ENCODE data around the gene RPS19.

RPS19 gene

DNA sequence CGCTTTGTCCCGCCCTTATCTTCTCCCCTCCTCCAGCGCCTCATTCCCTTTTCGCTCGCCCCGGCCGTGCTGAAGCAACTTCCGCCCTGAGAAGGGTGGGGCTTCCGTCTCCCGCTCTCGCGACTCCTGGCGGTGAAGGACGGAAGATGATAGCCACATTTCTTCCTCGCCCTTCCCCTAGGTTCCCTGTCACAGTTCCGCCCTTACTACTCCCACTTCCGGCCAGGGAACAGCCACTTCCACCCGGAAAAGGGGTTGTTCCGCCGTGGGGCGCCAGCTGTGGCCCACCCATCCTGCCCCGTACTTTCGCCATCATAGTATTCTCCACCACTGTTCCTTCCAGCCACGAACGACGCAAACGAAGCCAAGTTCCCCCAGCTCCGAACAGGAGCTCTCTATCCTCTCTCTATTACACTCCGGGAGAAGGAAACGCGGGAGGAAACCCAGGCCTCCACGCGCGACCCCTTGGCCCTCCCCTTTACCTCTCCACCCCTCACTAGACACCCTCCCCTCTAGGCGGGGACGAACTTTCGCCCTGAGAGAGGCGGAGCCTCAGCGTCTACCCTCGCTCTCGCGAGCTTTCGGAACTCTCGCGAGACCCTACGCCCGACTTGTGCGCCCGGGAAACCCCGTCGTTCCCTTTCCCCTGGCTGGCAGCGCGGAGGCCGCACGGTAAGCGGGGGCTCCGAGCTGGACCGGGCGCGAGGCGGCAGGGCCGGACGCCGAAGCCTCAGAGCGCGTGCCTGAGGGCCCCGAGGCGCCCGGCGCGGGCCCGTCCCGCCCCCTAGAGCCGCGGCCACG lies at the start of gene RPS19:
Gene RPS19 (plus strand): TSS at position 638 of the 801 bp plus-strand sequence. CDS start 520 bp downstream, outside the sequence.
- peak; percentile 90 for FAIRE-seq

DNA sequence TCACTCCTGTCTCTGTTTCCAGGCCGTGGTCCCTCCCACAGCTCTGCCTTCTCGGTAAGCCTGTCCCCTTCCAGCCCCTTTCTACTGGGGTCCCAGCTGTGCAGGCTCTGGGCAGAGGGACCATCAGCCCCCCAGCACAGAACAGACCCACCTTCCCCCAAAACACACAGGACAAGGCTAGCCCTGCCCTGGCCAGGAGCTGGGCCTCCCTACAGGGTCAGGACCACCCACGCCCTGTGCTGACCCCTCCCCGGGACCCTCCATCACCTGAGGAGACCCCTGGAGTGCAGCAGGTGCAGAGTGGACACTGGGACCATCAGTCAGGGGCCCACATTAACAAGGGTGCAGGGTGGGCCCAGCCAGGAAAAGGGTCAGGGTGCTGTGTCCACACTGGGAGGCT lies 49.8 kb upstream of the RPS19 start:
- no peak for FAIRE-seq

DNA sequence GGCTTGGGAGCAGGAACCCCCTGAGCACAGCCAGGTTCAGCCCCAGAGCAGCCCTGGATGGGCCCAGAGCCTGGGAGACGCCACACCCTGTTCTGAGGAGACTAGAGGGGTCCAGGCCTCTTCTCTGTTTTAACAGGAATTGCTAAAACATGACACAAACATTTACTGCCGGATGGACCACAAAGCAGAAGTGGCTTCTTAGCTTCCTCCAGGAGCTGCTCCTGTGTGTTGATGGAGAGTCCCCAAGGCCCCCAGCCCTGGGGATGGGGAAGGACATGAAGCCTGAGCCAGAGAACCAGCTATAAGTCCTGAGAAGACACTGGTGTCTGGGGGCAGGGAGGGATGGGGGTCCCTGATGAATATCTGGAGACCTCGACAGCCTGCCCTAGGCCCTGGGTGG lies 49.0 kb upstream of the RPS19 start:
- FAIRE-seq = no peak

DNA sequence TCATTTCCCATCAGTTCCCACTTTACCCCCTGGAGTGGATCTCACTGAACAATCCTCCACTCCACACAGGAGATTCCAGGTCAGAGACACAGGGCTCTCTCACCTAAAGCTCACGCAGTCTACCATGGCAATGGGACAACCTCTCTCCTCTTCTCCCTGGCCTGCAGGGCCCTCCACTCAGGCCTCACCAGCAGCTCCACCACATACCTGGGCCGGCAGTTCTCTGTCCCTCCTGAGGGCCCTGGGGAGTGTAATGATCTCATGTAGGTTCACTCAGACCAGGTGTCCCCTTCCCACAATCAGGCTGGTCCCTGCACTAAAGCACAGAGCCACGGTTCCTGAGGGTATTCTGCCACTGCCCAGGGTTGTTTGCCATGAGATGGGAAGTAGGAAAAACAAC lies 48.1 kb upstream of the RPS19 start:
- FAIRE-seq = no peak

DNA sequence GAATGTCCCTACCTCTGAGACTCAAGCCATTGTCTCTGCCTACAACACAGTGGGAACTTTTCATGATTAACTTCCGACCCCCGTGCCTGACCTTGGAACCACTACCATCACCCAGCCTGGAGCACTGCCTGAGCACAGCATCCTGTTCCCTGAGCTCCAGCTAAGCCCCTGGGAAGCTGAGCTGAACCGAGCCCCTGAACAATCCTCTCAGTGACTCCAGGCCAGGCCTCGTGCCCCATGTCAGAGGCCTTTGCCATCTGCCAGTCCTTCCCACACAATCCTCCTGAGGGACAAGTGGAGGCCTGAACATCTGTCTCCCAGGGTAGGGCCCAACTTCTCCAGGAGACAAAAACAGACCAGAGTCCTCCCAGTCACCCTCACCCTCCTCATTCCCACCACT lies 46.1 kb upstream of the RPS19 start:
- FAIRE-seq = no peak

DNA sequence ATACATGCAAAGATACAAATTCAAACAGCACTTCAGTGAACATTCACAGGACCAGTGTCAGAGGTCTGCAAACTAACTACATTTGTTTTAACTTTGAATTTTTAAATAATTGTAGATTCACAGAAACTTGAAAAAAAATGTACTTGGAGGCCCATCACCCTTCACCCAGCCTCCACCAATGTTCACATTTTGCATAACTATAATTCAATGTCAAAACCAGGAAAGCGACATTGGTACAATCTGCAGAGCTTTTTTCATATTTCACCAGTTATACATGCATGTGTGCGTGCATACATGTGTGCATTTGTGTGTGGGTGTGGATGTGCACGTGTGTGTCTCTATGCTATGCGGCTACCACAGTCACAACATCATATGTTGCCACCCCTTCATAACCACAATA lies 44.8 kb upstream of the RPS19 start:
- FAIRE-seq = no peak

DNA sequence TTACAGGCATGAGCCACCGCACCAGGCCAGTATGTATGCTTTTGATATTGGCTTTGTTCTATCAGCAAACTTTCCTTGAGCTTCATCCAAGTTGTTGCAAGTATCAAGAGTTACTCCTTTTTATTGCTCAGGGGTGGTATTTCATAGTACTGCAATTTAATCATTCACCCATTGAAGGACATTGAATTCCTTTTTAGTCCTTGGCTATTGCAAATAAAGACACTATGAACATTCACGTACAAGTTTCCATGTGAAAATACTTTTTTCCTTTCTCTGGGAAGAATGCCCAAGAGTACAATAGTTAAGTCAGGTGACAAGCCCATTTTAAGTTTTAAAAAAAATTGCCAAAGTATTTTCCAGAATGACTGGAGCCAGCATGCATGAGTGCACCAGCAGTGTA lies 43.3 kb upstream of the RPS19 start:
- no peak for FAIRE-seq

DNA sequence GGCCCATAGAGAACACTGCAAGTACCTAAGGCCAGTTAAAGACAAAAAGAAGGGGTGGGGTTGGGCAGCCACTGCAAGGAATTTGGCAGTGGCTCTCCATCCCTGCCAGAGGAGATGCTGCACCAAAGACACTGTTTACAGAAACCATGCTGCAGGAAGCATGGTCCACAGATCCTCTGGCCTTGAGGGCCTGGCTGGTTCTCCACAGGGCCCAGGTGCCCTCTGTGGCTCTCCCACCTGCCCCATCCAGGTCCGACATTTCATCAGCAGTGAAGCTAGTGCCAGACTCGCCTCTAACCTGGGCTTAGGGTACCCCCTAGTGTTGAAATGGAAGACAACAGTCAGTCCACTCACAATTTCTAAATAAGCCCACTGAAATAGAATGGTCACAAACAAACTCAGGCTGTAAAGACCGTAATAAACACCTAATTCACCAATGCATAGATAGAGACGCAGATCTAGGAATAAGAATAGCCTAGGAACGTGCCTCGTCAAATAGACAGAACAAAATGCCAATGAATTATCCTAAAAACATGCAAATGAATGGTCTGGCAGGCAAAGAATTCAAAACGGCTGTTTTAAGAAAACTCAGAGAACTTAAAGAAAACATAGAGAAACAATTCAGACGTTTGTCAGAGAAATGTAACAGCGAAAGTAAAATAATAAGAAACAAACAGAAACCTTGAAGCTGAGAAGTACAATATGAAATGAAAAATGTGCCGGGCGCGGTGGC lies 38.9 kb upstream of the RPS19 start:
- no peak for FAIRE-seq

DNA sequence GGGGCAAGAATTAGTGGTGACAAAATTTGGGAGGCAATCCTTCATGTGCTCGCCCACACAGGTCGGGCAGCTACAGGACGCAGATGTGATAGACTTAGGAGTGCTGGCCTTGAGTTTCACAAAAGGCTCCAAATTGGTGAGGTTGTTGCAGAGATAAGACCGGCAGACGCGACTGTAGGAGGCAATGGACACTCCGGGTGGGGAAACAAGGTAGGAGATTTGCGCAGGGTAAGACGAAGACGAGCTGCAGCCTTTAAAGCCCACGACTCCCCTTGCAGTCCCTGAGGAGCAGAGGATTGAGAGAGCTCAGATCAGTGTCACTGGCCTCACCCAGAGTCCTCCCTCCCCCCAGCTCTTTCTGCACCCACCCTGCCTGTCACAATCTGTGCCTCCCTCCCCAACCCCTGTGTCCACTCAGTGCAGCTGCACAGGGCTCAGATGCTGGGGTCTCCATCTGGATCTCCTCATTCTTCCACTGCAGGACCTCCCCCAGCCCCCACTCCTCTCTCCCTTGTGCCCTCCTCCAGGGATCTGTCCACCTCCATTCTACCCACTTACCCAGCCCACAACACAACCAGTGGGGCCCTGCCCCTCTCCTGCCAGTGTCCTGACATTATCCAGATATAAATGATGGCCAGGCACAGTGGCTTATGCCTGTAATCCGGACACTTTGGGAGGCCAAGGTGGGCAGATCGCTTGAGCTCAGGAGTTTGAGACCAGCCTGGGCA lies 21.9 kb upstream of the RPS19 start:
- FAIRE-seq = no peak

DNA sequence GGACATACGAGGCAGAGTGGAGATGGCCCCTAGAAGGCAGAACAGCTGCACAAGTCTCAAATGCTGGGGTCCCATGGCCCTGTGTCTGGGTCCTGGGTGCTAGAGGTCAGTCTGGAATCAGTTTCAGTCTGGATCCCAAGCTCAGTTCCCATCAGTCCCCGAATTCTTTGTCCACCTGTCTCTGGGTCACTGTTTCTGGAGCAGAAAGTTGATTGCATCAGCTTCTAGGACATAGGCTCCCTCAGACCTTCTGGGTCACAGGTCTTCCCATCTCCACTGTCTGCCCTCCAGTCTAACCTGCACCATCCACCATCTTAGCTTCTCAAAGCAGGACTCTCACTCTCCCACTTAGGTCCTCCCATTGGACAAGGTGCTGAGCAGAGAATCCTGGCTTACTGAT lies 20.8 kb upstream of the RPS19 start:
- FAIRE-seq = no peak

DNA sequence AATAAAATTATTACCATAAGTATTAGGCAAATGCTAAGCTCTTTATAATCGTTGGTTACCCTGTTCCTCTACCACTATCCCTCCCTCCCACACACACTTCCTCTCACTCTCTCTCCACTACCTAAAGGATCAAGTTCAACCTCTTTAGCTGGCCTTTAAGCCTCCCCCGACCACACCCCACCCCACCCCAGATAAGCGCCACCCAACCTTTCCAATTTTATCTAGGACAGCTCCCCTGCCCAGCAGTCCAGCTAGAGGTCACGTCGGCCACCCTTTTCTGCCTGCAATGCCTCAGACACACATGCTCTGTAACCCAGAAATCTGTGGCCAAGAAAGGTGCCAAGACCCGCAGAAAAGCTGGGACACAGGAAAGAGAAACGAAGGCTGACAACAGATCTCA lies 16.7 kb upstream of the RPS19 start:
- FAIRE-seq = no peak

DNA sequence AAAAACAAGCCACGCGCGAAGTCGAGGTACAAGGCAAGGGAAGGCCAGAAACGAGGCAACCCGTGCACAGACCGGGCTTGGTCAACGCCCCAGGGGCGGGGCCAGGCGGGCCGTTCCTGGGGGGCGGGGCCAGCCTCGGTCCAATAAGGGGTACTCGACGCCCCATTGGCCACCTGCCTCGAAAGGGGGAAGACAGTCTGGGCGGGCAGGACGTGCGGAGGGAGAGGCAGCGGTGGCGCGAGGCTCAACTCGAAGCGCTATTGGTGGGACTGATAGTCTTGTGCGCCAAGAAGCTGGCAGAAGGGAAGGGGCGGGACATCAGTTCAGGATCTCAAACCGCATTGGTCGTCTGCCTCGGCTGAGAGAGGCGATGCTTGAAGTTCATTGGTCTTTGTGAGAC lies 15.5 kb upstream of the RPS19 start, which contains the start of gene LYPD4:
Gene LYPD4 (minus strand): TSS at position 83 of the 400 bp plus-strand sequence. CDS start 5,398 bp downstream, outside the sequence.
- no peak for FAIRE-seq

DNA sequence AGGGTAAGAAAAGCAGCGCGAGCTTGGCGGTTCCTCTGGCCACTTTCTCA lies 15.2 kb upstream of the RPS19 start, which contains the start of gene DMRTC2:
Gene DMRTC2 (plus strand): TSS at position 42 of the 50 bp plus-strand sequence. CDS start 2,387 bp downstream, outside the sequence.
- FAIRE-seq = no peak

DNA sequence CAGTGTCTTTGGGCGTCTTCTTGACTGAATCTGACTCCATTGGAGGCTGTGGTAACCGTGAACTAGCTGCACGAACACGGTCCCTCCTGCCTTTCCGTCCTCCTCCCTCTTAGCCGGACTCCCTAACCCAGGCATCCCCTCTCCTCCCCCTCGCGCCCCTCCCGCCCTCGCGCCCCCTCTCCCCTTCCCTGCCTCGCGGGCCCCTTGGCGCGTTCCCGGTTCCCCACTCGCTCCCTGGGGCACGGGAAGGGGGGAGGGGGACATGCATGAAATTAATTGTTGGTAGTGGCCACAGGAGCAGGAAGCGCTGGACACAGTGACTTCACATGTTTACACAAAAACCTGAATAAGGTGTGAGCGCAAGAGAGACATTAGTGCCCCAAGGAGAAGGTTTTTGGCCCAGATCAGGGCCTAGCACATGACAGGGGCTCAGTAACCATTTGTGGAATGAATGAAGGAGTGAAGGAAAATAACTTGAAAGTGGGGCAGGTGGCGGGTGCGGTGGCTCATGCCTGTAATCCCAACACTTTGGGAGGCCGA lies 14.9 kb upstream of the RPS19 start:
- no peak for FAIRE-seq

DNA sequence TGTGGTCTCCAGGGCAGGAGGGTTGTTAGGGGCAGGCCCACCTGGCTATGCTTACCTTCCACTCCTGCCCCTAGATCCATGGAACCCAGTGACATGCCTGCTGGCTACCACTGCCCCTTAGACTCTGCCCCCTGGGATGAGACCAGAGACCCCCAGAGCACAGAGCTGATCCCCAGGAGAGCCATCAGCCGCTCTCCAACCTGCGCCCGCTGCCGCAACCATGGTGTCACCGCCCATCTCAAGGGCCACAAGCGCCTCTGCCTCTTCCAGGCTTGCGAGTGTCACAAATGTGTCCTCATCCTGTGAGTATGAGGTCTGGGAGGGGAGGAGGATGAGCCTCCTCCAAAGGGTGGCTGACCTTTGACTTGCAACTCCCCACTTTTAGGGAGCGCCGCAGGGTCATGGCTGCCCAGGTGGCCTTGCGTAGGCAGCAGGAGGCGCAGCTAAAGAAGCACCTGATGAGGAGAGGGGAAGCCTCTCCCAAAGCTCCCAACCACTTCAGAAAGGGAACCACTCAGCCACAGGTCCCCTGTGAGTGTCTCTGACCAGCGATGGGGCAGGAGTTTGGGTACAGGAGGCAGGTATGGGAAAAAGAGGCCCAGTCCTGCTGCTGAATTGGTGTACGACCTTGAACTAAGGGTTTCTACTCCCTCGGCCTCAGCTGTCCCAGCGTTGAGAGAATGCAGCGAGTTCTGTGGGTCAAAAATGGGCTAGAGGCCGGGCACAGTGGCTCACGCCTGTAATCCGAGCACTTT lies 12.5 kb upstream of the RPS19 start:
- FAIRE-seq = no peak

DNA sequence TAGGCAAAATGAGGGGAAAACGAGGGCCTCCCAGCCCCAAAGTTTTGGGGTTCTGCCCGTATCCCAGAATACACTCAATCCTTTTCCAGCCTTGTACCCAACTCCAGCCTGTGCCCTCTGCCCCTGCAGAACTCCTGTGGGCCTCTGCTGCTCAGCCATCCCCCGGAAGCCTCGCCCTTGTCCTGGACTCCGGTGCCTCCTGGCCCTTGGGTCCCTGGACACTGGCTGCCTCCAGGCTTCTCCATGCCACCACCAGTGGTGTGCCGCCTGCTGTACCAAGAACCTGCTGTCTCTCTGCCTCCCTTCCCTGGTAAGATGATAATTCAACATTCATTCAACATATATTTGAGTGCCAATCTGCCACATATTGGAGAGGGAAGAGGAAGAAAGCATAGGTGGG lies 11.4 kb upstream of the RPS19 start:
- no peak for FAIRE-seq

DNA sequence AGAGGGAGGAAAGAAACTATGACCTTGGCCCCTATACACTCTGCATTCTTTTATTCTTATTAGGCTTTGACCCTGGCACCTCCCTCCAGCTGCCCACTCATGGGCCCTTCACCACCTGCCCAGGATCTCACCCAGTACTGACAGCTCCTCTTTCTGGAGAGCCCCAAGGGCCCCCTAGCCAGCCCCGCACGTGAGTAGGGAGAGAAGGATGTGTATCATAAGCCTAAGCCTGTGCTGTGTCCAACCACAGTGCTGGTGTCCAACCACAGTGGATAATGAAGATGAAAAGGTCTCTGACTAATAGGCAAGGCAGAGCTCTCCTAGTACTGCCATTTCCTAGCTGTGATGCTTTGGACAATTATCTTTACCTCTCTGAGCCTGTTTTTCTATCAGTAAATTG lies 11.0 kb upstream of the RPS19 start:
- FAIRE-seq = no peak

DNA sequence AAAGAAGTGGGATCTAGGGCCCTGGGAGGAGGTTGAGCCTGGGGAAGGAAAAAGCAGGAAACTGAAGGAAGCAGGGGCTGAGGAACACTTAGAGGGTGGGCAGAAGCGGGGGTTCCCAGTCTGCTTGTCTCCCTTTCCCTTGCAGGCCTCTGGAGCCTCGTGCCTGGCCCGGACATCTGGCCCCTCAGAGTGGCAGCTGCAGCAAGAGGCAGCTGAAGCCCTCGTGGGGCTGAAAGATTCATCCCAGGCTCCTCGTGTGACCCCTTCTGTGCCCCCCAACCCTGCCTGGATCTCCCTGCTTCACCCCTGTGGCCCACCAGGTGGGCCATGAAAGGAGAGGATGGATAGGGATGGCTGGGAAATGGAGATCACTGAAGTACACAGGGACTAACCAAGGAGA lies 9.7 kb upstream of the RPS19 start:
- no peak for FAIRE-seq

DNA sequence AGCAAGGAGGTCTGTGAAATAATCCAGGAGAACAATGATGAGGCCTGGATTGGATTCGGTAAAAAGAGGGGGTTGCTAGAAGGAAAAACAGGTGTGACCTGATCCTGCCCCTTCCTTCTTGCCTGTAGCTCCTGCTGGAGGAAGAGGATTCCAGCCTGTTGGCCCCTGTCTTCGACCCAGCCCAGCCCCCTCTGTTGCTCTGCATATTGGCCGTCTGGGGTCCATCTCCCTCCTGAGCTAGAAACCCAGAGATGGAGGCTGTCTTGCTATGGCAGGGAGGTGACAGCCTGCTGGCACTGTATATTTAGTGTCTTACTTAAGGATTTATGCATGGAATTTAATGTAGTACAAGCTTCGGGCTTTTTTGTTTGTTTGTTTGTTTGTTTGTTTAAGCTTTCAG lies 8.6 kb upstream of the RPS19 start:
- FAIRE-seq = no peak

DNA sequence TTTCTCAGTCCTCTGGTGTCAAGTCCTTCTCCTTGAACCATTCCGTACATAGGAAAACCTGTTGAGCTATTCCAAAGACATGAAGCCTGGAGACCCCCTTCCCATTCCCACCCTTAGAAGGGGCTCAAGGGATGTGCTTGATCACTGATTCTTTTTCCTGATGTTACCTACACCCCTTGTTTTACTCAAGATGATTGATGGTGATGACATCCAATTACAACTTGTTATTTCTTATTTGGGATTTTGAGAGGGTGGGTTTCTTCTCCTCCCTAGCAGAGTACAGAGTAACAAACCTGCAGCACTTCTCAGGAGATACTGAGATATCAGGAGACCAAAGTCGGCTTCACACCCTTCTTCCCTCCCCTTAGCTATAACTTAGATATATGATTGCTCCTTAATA lies 6.7 kb upstream of the RPS19 start:
- FAIRE-seq = no peak

DNA sequence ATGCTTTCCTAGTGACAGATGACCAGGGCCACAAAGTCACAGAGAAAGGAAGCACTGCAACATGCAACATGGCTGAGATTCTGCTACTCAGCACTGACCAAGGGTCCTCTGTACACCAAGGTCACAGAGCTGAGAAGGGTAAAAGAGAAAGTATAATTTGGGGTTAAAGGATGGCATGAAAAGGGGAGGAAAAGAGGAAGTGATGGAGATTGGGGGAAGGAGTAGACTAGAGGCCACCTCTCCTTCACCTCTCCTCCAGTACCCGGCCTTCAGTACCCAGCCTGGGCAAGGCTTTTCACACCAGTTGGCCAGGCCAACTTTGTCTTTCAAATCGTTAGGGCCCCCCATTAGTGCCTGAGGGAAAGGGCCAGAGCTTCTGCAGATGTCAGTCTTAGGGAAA lies 6.3 kb upstream of the RPS19 start:
- no peak for FAIRE-seq

DNA sequence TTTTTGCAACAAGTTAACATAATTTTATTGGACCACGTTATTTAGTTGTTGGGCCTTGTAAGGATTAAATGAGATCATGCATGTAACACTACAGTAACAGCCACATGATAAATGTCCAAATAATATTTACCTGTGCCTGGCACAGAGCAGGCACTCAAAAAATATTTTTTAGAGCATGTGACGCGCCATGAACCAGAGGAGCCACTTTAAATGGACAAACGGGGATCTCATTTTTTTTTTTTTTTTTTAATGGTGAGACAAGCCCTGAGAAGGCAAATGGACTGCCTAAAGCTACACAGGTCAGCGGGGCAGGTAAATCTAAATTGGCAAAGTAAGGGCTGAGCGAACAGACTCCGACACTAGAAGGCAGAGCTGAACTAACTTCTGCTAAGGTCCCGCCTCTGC lies 840 bp upstream of the RPS19 start:
- no peak for FAIRE-seq

All from colon (tissue), 2 donors.